Effector memory CD8-positive, alpha-beta T cell (primary cell): ENCODE data around the gene IQGAP1.

Experiments
- ATAC-seq: fragments of 150-1000 bp; cut with Tn5 transposase; replicated peaks from 2 replicates; pipeline ENCODE4 v1.10.0; 2021; ENCODE audit warnings: mild to moderate bottlenecking, moderate library complexity
- DNase-seq, 3 experiments: peaks; one replicate each; pipeline ENCODE4 v3.0.0; 2021
- H3K27ac Mint-ChIP-seq, 2 donors: one replicate each; pipeline ENCODE4 v1.8.0; 2022; ENCODE audit warnings: mild to moderate bottlenecking in 2 of 2, mixed read lengths in 2 of 2, moderate library complexity in 2 of 2
- H3K27me3 Mint-ChIP-seq, 2 donors: one replicate each; pipeline ENCODE4 v1.8.0; 2022; ENCODE audit warnings: mixed read lengths in 2 of 2
- H3K36me3 Mint-ChIP-seq: one replicate; pipeline ENCODE4 v1.8.0; 2022; ENCODE audit warnings: mild to moderate bottlenecking, moderate library complexity, mixed read lengths; ENCODE audit not compliant: insufficient read depth
- H3K4me1 Mint-ChIP-seq, 2 donors: one replicate each; pipeline ENCODE4 v1.8.0; 2022; ENCODE audit warnings: low read depth in 2 of 2, mixed read lengths in 2 of 2
- H3K4me3 Mint-ChIP-seq, 2 donors: one replicate each; pipeline ENCODE4 v1.8.0; 2022; ENCODE audit warnings: mild to moderate bottlenecking in 2 of 2, mixed read lengths in 2 of 2, moderate library complexity in 2 of 2
- H3K9me3 Mint-ChIP-seq, 2 donors: one replicate each; pipeline ENCODE4 v1.8.0; 2022; ENCODE audit warnings: mixed read lengths in 2 of 2

IQGAP1 gene

DNA sequence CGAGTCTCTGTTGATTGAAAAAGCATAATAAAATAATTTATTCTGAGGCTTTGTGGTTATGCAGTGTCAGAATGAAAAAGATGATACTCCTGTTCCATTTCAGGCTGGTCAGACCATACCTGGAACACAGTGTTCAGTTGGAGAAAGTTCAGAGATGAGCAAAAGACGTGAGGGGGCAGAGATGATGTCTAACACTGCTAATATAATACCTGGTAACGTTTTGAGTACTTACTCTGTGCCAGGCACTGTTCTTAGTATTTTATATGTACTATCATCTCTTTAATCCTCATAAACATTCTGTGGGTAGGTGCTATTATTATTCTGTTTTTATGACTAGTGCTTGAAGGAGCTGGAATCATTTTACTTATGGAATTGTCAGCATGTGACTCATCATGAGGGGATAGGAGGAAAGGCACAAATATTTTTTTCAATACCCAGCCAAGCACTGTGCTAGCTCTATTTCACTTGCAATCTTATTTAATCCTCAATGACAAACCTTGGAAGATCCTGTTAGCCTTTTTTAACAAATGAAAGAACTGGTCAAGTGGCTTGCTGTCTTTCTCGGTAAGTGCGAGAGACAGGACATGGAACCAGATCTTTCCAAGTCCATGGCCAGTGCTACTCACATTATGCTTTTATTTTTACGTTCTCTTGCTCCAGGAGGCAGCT lies 31.8 kb downstream of the IQGAP1 start:
- Mint-ChIP-seq H3K4me1 (peaks cover 51 to 71% of the 10 kb centered on the region in 2 donors), H3K27ac (peak overlapping the region; percentile 85 to 87), H3K4me3 (peak overlapping the region; percentile 55 to 76), H3K27me3 (no peaks in the 10 kb centered on the region), H3K36me3 (peaks cover 9% of the 10 kb centered on the region), H3K9me3 (peaks cover 0 to 2% of the 10 kb centered on the region in 2 donors)
- ATAC-seq (peak; percentile 62), DNase-seq (no peak)

DNA sequence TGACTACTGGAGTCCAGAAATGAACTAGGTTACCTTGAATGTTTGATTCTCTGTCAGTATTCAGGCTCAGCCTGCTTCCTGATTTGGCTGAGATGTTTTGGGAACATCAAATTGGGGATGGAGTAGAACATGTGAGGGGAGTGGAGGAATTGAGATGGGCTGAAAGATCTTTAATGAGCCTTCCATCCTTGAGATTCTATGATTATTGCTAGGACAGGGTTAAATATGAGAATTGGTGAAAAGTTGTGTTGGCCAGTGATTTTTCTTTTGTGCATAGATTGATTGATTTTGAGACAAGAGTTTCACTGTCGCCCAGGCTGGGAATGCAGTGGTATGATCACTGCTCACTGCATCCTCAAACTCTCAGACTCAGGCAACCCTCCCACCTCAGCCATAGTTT lies 32.4 kb downstream of the IQGAP1 start:
- Mint-ChIP-seq H3K27ac (peak overlapping the region; percentile 85 to 87), H3K4me3 (peak overlapping the region; percentile 55 to 76), H3K27me3 (no peaks in the 10 kb centered on the region), H3K36me3 (peaks cover 14% of the 10 kb centered on the region), H3K4me1 (peaks cover 54 to 69% of the 10 kb centered on the region in 2 donors), H3K9me3 (peaks cover 0 to 2% of the 10 kb centered on the region in 2 donors)
- DNase-seq: no peak
- ATAC-seq: no peak

DNA sequence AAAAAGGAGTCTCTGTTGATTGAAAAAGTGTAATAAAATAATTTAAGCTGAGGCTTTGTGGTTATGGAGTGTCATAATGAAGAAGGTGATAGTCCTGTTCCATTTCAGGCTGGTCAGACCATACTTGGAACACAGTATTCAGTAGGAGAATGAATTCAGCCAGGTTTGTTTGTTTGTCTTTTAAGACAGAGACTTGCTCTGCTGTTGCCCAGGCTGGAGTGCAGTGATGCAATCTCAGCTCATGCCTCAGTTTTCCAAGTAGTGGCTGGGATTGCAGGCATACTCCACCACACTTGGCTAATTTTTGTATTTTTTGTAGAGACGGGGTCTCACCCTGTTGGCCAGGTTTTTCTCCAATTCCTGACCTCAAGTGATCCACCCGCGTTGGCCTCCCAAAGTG lies 33.5 kb downstream of the IQGAP1 start:
- H3K27ac Mint-ChIP-seq: peak overlapping the region; percentile 26 to 73
- DNase-seq: no peak

DNA sequence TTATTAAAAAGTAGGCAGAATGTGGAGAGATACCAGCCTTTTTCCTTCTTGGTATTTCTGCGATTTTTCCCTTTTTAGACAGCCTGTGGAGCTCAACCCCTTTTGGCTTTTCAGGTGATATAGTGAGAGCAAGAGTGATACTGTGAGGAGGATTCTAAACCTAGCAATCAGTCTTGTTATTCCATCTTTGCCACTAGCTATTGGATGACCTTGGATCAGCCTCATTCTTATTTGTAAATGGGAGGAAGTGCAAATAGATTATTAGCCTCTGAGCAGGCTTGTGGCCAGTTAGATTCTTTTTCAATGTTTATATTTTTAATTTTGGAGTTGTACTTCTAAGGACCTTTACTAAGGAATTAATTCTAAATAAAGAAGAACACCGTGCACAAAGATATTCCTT lies 34.0 kb downstream of the IQGAP1 start:
- Mint-ChIP-seq H3K4me1 (peaks cover 49 to 65% of the 10 kb centered on the region in 2 donors), H3K9me3 (peaks cover 0 to 2% of the 10 kb centered on the region in 2 donors), H3K27ac (peak overlapping the region; percentile 26 to 73), H3K4me3 (peak overlapping the region in 1 of 2 donors; percentile 20), H3K36me3 (peaks cover 22% of the 10 kb centered on the region), H3K27me3 (no peaks in the 10 kb centered on the region)
- DNase-seq (no peak), ATAC-seq (no peak)

More for the DNA sequence above, 33.5 kb downstream of the IQGAP1 start:
- peak overlapping the region in 1 of 2 donors; percentile 20 for H3K4me3 Mint-ChIP-seq
- peaks cover 21% of the 10 kb centered on the region for H3K36me3 Mint-ChIP-seq
- peaks cover 0 to 2% of the 10 kb centered on the region in 2 donors for H3K9me3 Mint-ChIP-seq
- no peak for ATAC-seq
- no peaks in the 10 kb centered on the region for H3K27me3 Mint-ChIP-seq
- peaks cover 54 to 70% of the 10 kb centered on the region in 2 donors for H3K4me1 Mint-ChIP-seq

DNA sequence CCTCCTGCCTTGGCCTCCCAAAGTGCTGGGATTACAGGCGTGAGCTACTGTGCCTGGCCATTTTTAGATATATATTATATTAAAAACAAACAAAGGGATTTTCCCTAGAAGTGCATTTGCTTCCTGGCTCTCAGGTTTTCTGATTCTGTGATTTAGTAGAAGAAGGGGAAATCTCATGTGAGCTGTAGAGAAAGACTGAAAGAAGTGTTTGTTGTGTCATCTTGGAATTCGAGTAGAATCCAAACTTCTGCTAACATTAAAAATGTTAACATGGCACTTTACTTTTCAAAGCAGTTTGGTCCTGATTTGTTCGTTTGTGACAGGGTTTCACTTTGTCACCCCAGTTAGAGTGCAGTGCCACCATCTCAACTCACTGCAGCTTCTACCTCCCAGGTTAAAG lies 34.9 kb downstream of the IQGAP1 start:
- peaks cover 43 to 56% of the 10 kb centered on the region in 2 donors for H3K4me1 Mint-ChIP-seq
- H3K27me3 Mint-ChIP-seq: no peaks in the 10 kb centered on the region
- no peak for ATAC-seq
- peaks cover 29% of the 10 kb centered on the region for H3K36me3 Mint-ChIP-seq
- H3K9me3 Mint-ChIP-seq: no peaks in the 10 kb centered on the region
- H3K27ac Mint-ChIP-seq: peak overlapping the region; percentile 65 to 89
- no peak for DNase-seq
- peak overlapping the region in 1 of 2 donors; percentile 27 for H3K4me3 Mint-ChIP-seq

DNA sequence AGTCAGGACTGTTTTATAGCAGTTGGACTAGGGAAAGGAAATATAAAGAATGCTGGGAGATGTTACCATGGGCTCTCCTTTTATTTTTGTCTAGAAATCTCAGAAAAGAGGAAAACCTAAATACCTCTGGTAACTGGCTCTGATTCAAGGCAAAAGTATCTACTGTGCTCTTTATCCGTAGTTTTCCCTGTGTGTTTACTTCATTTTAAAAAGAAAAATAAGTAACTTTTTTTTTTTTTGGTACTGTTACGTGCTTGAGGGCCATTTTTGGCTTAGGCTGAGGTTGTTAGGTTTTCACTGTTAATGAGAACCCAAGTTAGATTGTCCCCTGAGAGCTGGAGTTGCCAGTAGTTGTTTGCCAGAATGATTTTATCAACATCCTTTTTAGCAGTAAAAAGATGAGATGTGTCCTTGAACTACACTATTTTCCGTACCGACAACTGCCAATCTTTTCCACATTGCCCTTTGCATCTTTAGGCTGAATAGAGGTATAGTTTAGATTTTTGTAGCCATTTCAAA lies 35.8 kb downstream of the IQGAP1 start:
- Mint-ChIP-seq H3K4me3 (no peak overlapping the region), H3K4me1 (peaks cover 37 to 48% of the 10 kb centered on the region in 2 donors), H3K36me3 (peaks cover 28% of the 10 kb centered on the region), H3K27me3 (no peaks in the 10 kb centered on the region), H3K9me3 (no peaks in the 10 kb centered on the region), H3K27ac (peak overlapping the region; percentile 84 to 89)
- DNase-seq (no peak), ATAC-seq (no peak)

DNA sequence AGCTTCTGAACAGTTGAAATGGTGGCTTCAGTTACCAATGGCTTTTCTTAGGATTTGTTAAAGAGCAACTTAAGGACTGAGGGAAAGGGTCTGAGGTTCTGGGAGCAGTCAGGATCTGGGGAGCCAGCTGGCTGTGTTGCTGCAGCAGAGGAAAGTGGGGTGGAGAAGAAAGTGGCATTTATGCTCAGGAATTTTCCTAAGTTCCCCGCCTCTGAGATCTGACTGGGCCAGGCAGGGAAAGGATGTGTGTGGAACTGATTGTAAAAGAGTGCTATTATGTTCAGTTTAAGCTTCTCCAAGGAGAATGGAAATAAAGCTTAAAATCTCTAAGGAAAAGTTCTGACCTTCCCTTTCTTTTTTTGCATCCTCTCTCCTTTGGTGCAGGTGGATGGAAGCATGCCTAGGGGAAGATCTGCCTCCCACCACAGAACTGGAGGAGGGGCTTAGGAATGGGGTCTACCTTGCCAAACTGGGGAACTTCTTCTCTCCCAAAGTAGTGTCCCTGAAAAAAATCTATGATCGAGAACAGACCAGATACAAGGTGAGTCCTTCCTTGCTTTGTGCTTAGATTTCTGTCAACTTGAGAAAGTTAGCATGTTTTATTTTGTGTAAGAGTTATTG lies 37.8 kb downstream of the IQGAP1 start:
- Mint-ChIP-seq H3K27ac (peak overlapping the region; percentile 54 to 84), H3K4me3 (no peak overlapping the region), H3K4me1 (peaks cover 25 to 44% of the 10 kb centered on the region in 2 donors), H3K36me3 (peaks cover 44% of the 10 kb centered on the region), H3K9me3 (no peaks in the 10 kb centered on the region), H3K27me3 (no peaks in the 10 kb centered on the region)
- DNase-seq (no peak), ATAC-seq (no peak)

DNA sequence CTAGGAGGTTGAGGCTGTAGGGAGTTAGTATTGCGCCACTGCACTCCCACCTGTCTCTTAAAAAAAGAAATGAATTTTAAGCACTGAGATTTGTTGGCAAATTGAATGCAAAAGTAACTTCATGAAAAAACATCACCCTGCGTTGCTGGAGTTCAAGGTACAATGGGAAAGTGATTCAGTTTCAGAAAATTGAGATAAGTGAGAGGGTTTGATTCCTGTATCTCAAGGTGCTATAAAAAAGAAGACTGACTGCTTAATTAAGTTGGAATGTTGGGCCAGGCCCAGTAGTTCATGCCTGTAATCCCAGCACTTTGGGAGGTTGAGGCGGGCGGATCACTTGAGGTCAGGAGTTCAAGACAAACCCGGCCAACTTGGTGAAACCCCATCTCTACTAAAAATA lies 39.1 kb downstream of the IQGAP1 start:
- ATAC-seq (no peak), DNase-seq (no peak)
- Mint-ChIP-seq H3K27ac (peak overlapping the region; percentile 79 to 83), H3K27me3 (no peaks in the 10 kb centered on the region), H3K36me3 (peaks cover 44% of the 10 kb centered on the region), H3K4me3 (no peak overlapping the region), H3K9me3 (no peaks in the 10 kb centered on the region), H3K4me1 (peaks cover 18 to 37% of the 10 kb centered on the region in 2 donors)

DNA sequence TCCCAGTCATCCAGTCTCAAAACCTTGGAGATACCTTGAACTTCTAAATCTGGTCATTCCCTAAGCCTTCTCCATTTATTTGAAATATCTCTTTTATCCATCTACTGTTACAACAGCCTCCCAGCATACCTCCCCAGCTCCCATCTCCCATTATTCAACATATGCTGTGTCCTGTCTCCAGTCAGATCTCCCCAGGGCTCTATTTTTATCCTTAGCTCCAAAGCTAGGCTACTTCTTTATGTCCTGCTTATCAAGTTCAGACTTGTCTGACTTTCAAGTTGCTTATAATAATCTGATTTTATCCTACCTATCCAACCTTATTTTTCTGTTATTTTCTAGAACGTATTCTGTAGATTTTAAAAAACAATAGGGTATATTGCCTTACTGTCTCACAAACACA lies 44.2 kb downstream of the IQGAP1 start:
- Mint-ChIP-seq H3K4me1 (peaks cover 25 to 50% of the 10 kb centered on the region in 2 donors), H3K36me3 (peaks cover 36% of the 10 kb centered on the region), H3K9me3 (no peaks in the 10 kb centered on the region), H3K27me3 (no peaks in the 10 kb centered on the region), H3K4me3 (no peak overlapping the region), H3K27ac (peak overlapping the region in 1 of 2 donors; percentile 29)
- ATAC-seq (no peak), DNase-seq (no peak)

DNA sequence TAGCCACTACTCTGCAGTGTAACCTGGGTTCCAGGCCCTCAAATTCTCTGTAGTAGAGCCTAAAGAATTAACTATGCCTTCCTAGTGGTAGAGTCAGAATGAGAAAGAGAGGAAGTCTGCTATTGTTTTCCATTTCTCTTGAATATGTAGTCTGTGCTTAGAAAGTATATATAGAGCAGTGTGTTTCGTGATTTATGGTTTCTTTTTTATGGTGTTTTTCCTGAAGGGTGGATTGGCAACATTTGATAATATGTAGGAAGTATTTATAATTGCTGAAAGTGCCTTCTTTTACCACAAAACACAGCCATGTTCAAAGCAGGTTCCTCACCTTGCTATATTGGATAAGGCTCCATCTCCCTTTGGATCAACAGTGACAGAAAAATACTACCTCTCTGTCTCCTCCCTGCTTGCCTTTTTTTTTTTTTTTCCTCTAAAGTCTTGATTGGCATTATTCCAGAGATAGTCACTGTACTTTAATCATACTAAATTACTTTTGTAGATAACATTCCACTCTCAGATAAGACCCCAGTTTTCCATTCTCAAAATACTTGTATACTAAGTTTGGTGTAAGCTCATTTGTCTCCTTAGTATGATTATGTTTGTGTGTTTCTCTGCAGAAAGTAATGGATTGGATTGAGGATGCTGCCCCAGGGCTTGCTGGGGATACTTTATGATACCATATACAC lies 47.8 kb downstream of the IQGAP1 start:
- Mint-ChIP-seq H3K9me3 (no peaks in the 10 kb centered on the region), H3K27ac (peak overlapping the region; percentile 29 to 91), H3K4me1 (peaks cover 29 to 49% of the 10 kb centered on the region in 2 donors), H3K27me3 (no peaks in the 10 kb centered on the region), H3K4me3 (no peak overlapping the region), H3K36me3 (peaks cover 21% of the 10 kb centered on the region)
- ATAC-seq (no peak), DNase-seq (no peak)

DNA sequence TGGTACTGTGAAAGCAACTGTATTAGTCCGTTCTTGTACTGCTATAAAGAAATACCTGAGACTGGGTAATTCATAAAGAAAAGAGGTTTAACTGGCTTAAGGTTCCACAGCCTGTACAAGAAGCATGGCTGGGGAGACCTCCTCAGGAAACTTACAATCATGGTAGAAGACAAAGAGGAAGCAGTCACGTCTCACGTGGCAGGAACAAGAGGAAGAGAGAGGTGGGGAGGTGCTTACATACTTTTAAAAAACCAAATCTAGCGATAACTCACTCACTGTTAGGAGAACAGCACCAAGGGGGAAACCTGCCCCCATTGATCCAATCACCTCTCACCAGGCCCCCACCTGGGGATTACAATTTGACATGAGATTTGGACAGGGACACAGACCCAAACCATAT lies 48.9 kb downstream of the IQGAP1 start:
- ATAC-seq (no peak), DNase-seq (no peak)
- H3K4me1 Mint-ChIP-seq: peaks cover 29 to 47% of the 10 kb centered on the region in 2 donors
- no peaks in the 10 kb centered on the region for H3K9me3 Mint-ChIP-seq
- no peak overlapping the region for H3K4me3 Mint-ChIP-seq
- H3K27ac Mint-ChIP-seq: peak overlapping the region; percentile 29 to 91
- H3K36me3 Mint-ChIP-seq: peaks cover 32% of the 10 kb centered on the region
- H3K27me3 Mint-ChIP-seq: no peaks in the 10 kb centered on the region

DNA sequence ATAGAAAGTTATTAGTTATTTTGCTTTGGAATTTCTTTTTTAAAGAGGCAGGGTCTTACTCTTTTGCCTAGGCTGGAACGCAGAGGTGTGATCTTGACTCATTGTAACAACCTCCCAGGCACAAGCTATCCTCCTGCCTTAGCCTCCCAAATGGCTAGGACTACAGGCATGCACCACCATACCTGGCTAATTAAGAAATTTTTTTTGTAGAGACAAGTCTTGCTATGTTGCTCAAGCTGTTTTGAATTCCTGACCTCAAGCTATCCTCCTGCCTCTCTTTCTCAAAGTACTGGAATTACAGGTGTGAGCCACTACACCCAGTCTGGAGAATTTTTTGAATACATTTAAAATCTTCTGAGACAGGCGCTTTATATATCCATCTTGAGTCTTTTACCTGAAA lies 49.5 kb downstream of the IQGAP1 start:
- Mint-ChIP-seq H3K27ac (peak overlapping the region in 1 of 2 donors; percentile 35), H3K27me3 (no peaks in the 10 kb centered on the region), H3K36me3 (peaks cover 37% of the 10 kb centered on the region), H3K4me1 (peaks cover 26 to 43% of the 10 kb centered on the region in 2 donors), H3K9me3 (no peaks in the 10 kb centered on the region), H3K4me3 (no peak overlapping the region)
- ATAC-seq (no peak), DNase-seq (no peak)

DNA sequence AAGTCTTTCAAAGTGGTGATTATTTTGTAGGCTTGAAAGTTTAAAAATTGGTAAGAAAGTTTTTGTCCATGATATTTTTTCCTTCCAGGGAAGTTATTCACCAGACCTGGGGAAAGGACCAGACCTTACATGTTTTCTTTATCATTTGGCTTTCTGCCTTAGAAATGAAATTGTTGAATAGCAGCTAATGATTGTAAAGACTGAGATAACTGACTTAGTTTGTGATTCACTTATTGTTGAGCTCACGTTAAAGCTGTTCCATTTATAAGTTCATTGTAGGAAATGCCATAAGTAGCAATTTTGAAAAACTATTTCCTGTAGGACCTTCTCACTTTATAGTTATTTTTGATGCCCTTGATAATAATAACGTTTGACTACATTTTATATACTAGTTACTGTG lies 51.9 kb downstream of the IQGAP1 start:
- H3K27me3 Mint-ChIP-seq: no peaks in the 10 kb centered on the region
- H3K36me3 Mint-ChIP-seq: peaks cover 50% of the 10 kb centered on the region
- ATAC-seq: no peak
- peaks cover 22 to 32% of the 10 kb centered on the region in 2 donors for H3K4me1 Mint-ChIP-seq
- H3K27ac Mint-ChIP-seq: peak overlapping the region; percentile 55 to 62
- no peaks in the 10 kb centered on the region for H3K9me3 Mint-ChIP-seq
- H3K4me3 Mint-ChIP-seq: no peak overlapping the region
- DNase-seq: no peak
